GM12873 (cell line): ENCODE results near the gene TTYH3.

Experiments used
- TF ChIP-seq, protein P1 (sequence below): IDR thresholded peaks from 2 replicates; pipeline ENCODE4 v1.5.1; 2012; ENCODE audit warnings: low read depth, mild to moderate bottlenecking, moderate library complexity, low read length, control low read depth; ENCODE audit not compliant: insufficient read depth; ENCODE audit errors: missing control alignments

TTYH3 gene

DNA sequence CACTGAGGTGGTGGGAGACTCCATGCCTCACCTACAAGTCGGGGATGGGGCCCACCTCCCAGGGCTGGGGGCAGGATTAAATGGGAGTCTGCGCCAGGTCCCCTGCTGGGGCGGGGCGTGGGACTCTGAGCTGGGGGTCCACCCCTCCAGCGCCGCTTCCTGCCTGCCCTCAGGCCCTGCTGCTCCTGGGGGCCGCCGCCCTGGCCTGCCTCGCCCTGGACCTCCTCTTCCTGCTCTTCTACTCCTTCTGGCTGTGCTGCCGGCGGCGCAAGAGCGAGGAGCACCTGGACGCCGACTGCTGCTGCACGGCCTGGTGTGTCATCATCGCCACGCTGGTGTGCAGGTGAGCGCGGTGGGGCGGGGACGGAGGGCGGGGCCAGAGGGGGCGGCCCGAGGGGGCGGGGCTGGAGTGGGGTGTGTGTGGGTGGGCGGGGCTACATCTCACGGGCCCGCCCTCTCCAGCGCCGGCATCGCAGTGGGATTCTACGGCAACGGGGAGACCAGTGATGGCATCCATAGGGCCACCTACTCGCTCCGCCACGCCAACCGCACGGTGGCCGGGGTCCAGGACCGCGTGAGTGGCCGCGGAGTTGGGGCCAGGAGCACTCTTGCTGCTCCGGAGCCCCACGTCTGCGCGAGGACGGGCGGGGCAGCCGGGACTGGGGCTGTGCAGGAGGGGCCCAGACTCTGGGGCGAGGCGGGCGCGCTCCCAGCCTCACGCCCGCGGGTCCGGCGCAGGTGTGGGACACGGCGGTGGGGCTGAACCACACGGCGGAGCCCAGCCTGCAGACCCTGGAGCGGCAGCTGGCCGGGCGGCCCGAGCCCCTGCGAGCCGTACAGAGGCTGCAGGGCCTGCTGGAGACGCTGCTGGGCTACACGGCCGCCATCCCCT lies 15.1 kb downstream of the TTYH3 start:
- TF ChIP-seq, protein P1, sequence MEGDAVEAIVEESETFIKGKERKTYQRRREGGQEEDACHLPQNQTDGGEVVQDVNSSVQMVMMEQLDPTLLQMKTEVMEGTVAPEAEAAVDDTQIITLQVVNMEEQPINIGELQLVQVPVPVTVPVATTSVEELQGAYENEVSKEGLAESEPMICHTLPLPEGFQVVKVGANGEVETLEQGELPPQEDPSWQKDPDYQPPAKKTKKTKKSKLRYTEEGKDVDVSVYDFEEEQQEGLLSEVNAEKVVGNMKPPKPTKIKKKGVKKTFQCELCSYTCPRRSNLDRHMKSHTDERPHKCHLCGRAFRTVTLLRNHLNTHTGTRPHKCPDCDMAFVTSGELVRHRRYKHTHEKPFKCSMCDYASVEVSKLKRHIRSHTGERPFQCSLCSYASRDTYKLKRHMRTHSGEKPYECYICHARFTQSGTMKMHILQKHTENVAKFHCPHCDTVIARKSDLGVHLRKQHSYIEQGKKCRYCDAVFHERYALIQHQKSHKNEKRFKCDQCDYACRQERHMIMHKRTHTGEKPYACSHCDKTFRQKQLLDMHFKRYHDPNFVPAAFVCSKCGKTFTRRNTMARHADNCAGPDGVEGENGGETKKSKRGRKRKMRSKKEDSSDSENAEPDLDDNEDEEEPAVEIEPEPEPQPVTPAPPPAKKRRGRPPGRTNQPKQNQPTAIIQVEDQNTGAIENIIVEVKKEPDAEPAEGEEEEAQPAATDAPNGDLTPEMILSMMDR, result no peak

DNA sequence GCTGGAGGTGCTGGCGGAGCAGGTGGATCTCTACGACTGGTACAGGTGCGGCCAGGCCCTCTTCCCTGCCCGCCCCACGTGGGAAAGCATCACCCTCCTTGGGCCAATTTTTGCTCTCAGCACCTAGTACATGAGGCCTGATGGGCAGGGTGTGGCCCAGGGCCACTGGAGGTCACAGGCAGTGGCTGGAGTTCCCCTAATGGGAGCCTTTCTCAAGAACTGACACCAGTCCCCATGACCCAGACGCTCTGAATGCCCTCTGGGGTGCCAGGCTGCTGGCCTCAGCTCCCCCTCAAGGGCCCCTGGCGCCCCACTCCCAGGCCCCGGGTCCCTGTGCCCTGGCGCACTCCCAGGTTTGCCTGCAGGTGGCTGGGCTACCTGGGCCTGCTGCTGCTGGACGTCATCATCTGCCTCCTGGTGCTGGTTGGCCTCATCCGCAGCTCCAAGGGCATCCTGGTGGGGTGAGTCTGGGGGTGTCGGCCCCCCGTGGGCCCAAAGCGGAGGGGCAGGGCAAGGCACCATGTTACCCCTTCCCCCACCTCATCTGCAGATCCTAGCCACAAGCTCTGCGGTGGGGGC lies 15.9 kb downstream of the TTYH3 start:
- TF ChIP-seq, protein P1, result no peak

DNA sequence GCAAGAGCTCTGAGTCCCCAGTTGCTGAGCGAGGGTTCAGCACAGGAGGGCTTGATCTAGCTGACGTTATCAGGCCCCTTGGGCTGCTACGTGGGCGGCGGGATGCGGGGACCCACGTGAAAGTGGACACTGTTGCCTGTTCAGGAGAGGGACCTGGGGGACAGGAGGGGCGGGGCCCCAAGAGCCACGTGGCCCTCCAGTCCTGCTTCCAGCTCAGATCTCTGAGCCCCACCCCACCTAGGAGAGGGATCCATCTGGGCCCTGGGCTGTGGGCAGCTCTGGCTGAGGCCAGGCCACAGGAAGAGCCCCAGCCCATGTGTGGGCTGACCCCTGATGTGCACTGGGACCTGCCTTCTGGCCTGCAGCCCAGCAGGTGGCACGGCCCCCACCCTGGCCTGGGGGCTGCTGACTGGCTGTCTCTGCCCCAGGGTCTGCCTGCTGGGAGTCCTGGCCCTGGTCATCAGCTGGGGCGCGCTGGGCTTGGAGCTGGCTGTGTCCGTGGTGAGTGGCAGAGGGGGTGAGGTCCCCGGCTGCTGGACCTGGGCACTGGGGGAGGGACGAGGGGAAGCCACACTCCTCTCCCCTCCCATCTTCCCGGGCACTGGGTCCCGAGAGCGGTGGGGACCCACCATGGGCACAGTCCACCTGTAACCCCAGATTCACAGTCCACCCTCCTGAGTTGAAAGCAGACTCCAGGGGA lies 17.5 kb downstream of the TTYH3 start:
- TF ChIP-seq, protein P1, result no peak

DNA sequence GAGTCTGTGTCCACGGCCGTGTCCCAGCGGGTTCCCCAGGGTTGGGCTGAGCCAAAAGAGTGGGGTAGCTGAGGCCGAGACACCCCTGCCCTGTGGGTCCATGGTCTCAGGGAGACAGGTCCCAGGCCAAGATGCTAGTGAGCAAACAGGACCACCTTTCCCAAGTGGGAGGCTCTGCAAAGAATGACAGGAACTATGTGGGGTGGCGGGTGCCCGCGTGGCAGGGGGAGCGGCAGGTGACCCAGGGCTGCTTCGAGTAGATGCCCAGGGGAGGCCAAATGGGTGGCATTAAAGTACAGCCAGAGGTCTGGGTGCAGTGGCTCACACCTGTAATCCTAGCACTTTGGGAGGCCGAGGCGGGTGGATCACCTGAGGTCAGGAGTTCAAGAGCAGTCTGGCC lies 18.2 kb downstream of the TTYH3 start:
- TF ChIP-seq, protein P1, result no peak

DNA sequence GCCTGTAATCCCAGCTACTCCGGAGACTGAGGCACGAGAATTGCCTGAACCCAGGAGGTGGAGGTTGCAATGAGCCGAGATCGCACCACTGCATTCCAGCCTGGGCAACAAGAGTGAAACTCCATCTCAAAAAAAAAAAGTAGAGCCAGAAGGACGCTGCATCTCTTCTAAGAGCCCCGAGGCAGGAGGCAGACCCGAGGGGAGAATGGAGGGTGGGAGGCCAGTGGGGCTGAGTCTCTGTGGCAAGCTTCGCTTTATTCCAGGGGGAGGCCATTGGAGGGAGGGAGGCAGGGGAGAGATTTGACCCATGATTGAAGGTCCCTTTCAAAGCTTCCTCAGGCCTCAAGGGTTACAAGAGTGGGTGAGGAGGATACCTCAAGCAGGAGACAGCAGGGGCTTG lies 18.7 kb downstream of the TTYH3 start:
- TF ChIP-seq, protein P1, result no peak

DNA sequence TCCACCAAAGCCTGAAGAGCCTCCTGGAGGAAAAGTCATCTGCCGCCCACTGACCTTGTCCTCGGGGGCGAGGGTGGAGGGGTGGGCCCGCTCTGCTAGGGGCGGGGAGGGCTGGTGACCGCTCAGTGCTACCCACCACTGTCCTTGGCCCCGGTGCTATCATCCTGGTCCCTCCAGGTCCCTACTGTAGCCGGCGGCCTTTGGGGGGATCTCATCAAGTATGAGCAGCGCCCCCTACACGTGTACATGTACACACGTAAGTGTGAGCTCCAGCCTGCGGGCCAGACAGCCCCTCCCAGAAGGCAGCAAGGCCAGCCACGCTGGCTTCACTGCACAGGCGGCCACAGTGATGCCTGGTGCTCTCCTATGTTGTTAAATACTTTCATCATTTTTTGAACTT lies 19.6 kb downstream of the TTYH3 start:
- TF ChIP-seq, protein P1, result no peak

DNA sequence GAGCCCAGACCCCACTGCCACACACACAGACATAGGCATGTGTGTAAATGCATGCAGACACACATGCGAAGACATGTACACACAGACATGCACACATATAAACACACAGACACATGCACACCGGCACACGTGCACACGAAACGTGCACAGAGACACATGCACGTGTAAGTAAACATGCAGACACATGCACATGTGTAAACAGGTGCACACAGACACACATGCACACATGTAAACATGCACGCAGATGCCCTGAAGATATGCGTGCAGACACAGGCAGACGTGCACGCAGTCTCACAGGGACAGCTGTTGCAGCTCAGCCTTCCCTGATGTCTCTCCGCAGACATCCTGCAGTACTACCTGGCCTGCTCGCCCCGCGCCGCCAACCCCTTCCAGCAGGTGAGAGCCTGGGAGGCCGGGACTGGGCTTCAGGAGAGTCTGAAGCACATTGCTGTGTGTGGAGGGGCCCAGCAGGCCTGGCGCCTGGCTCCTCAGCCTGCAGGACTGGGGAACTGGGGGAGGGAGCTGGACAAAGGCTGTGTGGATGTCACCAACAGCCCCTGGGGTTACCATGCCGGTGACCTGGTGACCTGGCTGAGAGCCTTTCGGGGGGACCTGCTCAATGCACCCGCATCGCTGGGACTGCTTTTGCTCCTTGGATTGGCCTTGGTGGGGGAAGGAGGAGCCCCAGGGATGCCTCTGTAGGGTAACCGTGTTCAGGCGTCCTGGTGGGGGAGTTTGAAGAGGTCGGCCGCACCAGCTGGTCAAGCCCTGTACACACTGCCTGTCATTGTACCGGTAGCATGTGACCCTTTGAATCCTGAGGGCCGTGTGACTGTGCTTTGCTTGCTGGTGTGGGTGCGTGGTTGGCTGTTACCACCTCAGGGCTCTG lies 20.3 kb downstream of the TTYH3 start:
- TF ChIP-seq, protein P1, result no peak
